COLO668 (cell line): ENCODE data around the gene ST6GALNAC3.

ENCODE experiments used
- DNase-seq: peaks from one replicate; lab custom pipeline; 2025; ENCODE audit not compliant: unreplicated experiment; lab: John Stamatoyannopoulos, UW

ST6GALNAC3 gene

GRCh38 chr1:76491737-76492136, 417.2 kb downstream of the ST6GALNAC3 start:
- no peak for DNase-seq

- DNase-seq: no peak
Observed at GRCh38 chr1:76492752-76493430, 418.3 kb downstream of the ST6GALNAC3 start.

DNA sequence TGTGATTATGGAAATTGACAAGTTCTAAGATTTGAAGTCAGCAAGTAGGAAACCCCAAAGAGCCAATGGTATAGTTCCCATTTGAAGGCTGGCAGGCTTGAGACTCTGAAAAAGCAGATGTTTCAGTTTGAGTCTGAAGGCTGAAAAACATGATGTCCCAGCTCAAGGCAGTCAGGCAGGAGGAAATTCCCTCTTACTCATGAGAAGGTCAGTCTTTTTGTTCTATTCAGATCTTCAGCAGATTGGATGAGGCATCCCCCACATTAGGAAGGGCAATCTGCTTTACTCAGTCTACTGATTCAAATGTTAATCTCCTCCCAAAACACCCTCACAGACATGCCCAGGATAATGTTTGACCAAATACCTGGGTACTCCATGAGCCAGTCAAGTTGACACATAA, 420.3 kb downstream of the ST6GALNAC3 start:
- no peak for DNase-seq

- DNase-seq: no peak
Observed at GRCh38 chr1:76496871-76497270, 422.3 kb downstream of the ST6GALNAC3 start.

DNA sequence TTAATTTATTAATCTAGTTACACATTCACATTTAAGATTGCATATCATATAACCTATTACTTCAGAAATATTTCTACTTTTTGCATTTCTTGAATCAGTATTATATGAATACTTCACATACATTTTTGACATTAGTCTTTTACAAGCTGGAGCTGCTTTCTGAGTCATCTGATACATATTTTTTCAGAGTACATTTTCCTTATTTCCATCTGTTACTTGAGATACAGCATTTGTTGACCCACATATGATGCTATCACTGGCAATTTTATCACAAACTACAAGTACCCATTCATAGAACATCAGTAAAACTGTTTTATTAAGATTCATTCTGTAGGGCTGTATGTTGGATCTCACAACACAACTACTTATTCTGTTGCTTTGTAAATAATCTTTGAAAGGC, 425.6 kb downstream of the ST6GALNAC3 start:
- DNase-seq: no peak

DNA sequence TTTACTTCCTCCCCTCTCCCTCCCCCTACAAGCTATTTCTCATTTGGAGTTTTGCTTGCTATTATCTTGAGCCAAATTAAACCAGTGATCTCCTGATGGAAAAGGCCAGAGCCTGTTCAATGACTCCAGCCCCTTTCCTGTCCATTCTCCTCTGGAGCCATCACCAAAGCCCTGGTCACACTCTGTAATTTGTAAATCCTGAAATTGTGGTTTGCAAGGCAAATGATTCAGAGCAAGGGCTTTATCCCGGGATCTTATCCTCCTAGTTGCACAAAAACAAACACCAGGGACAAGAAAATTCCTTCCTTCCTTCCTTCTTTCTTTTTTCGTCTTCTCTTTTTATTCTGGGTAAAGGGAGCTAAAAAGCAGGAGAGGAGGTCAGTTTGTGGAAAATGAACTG, 426.6 kb downstream of the ST6GALNAC3 start:
- DNase-seq: no peak

DNA sequence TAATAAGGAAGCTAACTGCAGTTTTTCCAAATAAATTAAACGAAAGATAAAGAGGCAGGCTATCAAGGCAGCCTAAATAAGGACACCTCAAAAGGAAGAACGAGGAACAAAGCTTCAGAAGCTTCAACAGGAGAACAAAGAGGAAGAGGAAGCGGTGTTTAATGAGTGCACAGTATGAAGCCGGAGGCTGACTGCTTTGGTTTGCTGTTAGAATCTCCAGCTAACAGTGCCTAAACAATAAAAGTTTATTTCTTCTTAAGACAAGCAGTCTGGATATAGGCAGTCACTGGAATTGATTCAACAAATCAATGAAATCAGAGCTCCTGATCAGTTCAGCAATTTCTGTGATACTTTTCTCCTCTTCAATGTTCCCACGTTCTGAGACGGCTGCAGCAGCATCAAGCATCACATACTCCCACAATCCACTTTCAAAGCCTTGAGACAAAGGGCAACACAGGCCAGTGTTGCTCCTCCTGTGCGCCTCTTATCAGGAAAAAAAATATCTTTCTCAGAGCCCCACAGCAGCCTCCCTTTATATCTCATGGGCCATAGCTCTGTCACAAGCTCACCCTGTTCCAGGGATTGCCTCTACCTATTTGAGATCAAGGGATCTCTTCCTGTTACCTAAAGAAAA, 427.2 kb downstream of the ST6GALNAC3 start:
- DNase-seq: no peak

DNA sequence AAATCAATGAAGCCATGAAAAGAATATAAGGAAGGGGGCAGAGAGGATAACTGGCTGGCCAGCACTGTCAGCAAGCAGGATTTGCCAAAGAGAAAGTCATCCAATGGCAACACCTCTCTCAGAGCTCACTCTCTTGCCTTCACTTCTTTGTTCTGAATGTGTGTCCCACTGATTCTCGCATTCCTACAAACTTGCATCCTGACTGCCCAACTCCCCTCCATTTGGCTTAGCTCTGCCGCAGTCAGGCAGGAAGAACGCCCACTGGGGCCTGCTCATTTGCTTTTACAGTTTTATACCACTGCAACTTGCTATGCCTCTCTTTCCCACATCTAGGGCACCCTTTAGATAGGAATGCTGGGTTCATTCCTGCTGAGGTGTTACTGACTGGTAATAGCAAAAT, 428.6 kb downstream of the ST6GALNAC3 start:
- no peak for DNase-seq

DNA sequence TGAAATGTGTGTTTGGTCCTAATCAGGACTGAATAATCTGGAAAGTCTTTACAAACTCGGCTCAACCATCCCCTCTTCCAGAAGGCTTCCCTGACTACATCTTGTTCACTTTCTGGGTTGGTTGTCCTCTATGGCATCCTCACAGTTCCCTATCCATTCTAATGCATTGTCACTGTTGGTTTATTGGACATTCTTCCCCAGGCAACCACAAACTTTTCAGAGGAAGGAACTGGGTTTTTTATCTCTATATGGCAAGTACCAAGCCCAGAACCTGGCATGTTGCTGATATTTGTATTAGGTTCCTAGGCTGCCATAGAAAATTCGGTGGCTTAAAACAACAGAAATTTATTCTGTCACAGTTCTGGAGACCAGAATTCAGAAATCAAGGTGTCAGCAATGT, 429.2 kb downstream of the ST6GALNAC3 start:
- no peak for DNase-seq

DNA sequence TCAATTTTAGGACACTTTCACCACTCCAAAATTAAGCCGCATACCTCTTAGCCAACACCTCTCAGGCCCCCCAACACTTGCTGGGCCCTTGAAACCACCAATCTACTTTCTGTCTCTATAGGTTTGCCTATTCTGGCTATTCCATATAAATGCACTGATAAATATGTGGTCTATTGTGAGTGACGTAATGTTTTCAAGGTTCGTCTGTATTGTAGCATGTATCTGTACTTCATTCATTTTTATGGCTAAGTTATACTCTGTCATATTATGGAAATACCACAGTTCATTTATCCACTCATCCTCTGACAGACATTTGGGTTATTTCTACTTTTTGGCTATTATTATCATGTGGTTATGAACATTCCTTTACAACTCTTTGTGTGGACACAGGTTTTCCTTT, 432.8 kb downstream of the ST6GALNAC3 start:
- DNase-seq: no peak

DNA sequence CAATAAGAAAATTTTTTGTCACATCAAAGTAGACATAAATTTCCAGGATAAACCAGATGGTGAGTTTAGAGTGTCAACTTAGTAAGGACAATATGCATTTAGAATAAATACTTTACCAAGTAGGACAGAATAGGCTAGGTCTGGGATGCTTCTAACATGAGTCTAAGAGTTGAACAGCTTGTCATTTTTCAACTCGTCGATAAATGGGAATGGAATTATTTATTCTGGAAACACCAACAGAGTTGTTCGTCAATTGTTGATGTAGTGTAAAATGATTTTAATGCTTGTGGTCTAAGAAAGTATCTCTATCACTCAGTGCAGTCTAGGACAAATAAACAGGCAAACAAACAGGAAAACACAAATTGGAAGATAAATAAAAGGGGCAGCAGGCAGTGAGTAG, 434.3 kb downstream of the ST6GALNAC3 start:
- DNase-seq: no peak

- DNase-seq: no peak
Observed at GRCh38 chr1:76510672-76511557, 436.4 kb downstream of the ST6GALNAC3 start.

- no peak for DNase-seq
Observed at GRCh38 chr1:76511558-76512179, 437.1 kb downstream of the ST6GALNAC3 start.

- no peak for DNase-seq
Observed at GRCh38 chr1:76530953-76531352, 456.4 kb downstream of the ST6GALNAC3 start.

DNA sequence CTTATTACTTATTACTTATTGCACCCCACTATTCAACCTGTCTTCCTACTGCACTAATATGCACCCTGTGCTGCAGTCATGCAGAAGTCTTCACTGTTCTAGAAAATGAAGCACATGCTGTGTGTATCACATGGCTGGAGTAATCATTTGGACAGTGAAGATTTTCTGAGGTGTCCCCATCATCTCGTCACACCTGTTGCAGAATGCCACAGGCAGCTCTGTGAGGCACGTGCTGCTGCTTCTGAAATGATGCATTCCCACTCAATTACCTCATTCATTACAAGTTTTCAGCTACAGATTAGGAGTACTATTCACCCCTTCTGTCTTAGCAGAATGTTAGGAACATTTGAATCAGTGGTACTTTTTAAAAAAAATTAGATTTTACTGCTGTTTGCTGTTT, 467.1 kb downstream of the ST6GALNAC3 start:
- DNase-seq: no peak

DNA sequence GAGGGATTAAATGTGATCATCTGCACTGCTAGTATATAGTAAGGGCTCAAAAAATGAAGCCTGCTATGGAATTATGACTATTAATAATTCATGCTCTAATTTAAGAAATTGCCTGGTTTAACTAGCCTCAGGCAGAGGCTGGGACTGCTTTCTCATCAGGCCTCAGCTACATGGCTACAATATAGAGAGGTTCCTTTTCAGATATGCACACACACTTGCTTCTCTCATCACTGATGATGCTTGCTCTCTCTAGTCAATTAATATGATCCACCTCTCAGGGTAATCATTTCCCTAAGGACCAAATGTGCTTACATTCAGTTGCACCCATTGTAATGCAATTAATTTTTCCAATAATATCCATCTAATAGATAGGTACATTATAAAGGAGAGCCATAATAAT, 467.8 kb downstream of the ST6GALNAC3 start:
- no peak for DNase-seq

DNA sequence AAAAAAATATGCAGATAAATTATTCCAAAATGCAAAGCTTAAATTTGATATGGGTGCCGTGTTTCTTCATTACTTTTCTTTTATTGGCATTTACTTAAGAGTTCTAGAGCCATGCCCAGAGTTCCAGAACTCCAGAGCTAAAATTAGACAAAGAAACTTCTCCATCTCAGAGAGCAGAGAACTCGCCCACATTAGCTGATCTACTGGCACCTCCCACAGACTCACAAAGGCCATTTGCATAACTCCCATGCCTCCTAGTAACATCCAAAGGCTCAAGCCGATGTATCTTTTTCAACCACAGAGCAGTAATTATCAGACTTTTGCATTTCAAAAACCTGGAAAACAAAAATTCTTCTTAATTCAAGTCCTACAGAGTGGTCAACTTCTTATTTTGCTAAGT, 468.9 kb downstream of the ST6GALNAC3 start:
- DNase-seq: no peak

GRCh38 chr1:76546354-76546933, 471.9 kb downstream of the ST6GALNAC3 start:
- no peak for DNase-seq

DNA sequence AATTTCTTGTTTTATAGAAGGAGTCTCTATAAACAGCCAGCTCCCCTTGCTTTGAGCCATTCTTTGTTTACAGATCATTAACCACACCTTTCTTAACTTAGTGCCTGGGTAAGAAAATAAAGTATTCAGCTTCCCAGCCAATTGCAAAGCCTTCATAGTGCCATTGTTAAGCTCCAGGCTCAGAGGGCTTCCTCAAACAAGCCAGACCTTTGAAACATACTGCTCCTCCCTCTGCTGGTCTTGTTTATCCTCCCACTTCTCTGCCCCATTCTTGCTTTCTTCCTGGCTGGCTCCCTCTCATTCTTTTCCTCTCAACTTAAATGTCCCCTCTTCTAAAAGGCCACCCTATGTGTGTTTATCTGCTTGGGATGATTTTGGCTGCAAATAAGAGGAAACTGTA, 473.4 kb downstream of the ST6GALNAC3 start:
- DNase-seq: no peak

- no peak for DNase-seq
Observed at GRCh38 chr1:76548513-76549100, 474.1 kb downstream of the ST6GALNAC3 start.

- DNase-seq: no peak
Observed at GRCh38 chr1:76554283-76554682, 479.7 kb downstream of the ST6GALNAC3 start.
